Brain microvascular endothelial cell (primary cell): Measurements from ENCODE around the gene FAT1.

Experiments
- DNase-seq: peaks from one replicate; pipeline ENCODE4 v3.0.0-alpha.2; 2020
- H3K27ac ChIP-seq: fragments of 250-450 bp; sonication (Bioruptor Pico); 2 replicates; pipeline ENCODE4 v1.5.1; 2020; ENCODE audit warnings: mild to moderate bottlenecking, moderate library complexity
- H3K27me3 ChIP-seq: fragments of 250-450 bp; sonication (Bioruptor Pico); replicated peaks from 2 replicates; pipeline ENCODE4 v1.5.1; 2020; ENCODE audit warnings: mild to moderate bottlenecking
- H3K36me3 ChIP-seq: fragments of 250-450 bp; sonication (Bioruptor Pico); replicated peaks from 2 replicates; pipeline ENCODE4 v1.5.1; 2020; ENCODE audit warnings: mild to moderate bottlenecking
- H3K4me3 ChIP-seq: 2 replicates; pipeline ENCODE4 v1.5.1; 2011; ENCODE audit warnings: low read depth, mild to moderate bottlenecking, control low read depth, low read length, moderate library complexity
- in situ Hi-C: cut with HindIII; loops from 2 replicates; pipeline ENCODE4 v1.10.0; 2017; ENCODE audit warnings: low sequenced_read_pairs, low pct_ligation_motif_present
- TF ChIP-seq, protein P1 (sequence below): IDR thresholded peaks from 2 replicates; pipeline ENCODE4 v1.5.1; 2011; ENCODE audit warnings: low read depth, mild to moderate bottlenecking, moderate library complexity, low read length, control low read depth, inconsistent platforms; ENCODE audit errors: missing control alignments

The FAT1 gene

DNA sequence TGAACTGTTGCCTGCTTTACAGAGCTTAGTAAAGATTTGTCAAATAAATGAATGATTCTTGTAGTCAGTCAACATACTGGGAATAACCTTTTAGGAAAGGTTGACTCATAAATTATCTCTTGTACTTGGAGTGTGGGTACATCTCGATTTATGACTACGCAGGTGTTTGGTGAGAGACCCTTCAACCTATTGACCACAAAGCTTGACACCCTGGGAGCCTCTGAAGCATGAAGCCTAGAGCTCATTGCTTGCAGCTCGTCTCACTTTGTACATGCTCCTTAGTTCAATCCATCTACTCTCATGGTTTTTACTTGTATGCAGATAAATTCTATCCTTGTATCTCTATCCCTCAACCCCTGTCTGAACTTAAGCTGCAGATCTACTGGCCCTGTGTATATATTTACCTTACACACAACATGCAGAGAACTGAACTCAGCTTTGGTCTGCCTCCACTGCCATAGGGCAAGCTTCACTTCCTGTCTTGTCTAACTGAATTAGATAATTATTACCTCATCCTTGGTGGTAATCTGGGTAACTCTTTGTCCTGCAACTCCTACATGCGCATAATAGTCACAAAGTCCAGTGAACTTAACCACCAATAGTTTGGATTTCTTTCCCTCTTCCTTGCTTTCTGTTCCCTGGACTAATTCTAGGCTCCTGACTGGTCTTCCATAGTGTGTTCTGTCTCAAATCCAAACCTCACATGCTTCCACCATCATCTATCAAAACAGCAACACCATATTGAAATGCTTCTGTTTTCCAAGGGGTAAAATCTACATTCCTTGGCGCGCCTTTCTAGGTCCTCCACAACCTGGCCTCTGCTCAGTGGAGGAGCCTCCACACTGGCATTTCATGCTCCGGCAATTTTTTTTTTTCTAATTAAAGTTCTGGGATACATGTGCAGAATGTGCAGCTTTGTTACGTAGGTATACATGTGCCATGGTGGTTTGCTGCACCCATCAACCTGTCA is 32.2 kb upstream of the FAT1 start:
- Histone ChIP-seq H3K27me3 (no peaks in the 10 kb centered on the region), H3K4me3 (no peak overlapping the region), H3K36me3 (no peaks in the 10 kb centered on the region), H3K27ac (no peak overlapping the region)
- no peak for DNase-seq
- in situ Hi-C loops: no loop called here
- TF ChIP-seq, protein P1, sequence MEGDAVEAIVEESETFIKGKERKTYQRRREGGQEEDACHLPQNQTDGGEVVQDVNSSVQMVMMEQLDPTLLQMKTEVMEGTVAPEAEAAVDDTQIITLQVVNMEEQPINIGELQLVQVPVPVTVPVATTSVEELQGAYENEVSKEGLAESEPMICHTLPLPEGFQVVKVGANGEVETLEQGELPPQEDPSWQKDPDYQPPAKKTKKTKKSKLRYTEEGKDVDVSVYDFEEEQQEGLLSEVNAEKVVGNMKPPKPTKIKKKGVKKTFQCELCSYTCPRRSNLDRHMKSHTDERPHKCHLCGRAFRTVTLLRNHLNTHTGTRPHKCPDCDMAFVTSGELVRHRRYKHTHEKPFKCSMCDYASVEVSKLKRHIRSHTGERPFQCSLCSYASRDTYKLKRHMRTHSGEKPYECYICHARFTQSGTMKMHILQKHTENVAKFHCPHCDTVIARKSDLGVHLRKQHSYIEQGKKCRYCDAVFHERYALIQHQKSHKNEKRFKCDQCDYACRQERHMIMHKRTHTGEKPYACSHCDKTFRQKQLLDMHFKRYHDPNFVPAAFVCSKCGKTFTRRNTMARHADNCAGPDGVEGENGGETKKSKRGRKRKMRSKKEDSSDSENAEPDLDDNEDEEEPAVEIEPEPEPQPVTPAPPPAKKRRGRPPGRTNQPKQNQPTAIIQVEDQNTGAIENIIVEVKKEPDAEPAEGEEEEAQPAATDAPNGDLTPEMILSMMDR: no peak

DNA sequence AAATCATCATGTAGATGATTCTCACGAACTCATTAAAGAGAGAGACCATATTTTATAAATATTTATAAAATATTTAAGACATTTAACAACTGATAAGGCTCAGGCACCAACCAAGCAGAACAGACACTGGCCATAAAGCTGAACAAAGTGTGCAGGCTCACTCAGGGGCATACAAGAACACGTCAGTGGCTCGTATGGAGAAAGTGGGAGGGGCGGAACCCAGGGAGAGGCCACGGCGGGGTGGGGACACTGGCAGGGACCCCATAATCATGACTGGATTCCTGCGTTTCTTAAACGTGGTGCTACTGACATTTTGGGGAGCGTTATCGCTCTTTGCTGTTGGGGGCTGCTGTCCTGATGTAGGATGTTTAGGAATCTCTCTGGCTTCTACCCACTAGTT is 31.3 kb upstream of the FAT1 start:
- no peaks in the 10 kb centered on the region for H3K36me3 ChIP-seq
- H3K27me3 ChIP-seq: no peaks in the 10 kb centered on the region
- TF ChIP-seq, protein P1: no peak
- H3K4me3 ChIP-seq: no peak overlapping the region
- H3K27ac ChIP-seq: no peak overlapping the region
- DNase-seq: no peak
- in situ Hi-C loops: no loop called here

DNA sequence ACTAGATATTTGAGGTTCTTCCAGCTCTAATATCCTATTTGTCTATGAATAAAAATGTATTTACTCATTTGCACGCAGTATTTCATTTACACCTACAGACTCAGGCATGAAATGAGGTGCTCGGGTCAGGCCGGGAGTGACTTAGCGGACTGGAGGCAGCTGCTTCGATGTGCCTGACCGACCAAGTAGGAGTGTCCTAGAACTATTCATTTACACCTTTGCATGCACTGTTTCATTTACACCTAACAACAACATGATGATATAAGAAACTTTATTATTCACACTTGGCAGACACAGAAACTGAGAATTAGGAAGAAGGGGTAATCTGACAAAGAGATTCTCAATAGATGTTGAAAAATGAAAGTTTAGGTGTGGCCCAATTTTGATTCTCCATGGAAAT is 28.7 kb upstream of the FAT1 start:
- in situ Hi-C loops: no loop called here
- Histone ChIP-seq H3K4me3 (no peak overlapping the region), H3K27ac (no peak overlapping the region), H3K27me3 (no peaks in the 10 kb centered on the region), H3K36me3 (no peaks in the 10 kb centered on the region)
- no peak for DNase-seq
- TF ChIP-seq, protein P1: no peak

DNA sequence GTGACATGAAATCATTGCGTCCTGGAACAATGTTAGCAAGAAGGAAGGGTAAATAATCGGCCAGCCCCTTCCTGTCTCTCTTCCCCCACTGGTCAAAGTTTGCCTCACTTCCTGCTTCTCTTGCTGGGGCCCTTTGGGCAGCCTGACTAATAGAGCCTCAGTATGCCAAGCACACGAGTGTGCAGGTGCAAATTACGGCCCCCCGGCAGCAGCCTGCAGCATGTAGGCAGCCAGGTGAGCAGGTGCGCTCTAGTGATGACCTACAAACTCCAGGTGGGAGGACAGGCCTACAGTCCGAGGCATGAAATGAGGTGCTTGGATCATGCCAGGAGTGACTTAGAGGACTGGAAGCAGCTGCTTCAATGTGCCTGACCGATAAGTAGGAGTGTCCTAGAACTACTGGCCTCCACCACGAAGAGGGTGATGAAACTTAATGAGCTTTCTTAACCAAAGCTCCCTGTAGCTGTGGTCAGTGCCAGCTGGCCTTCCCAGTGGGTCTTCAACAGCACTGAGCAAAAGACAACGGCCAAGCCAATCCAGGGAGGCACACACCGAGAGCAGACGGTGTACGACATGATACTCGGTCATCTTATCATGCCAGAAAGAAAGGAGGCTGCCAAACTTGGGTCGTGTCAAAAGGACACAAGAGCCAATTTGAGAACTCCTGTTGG is 26.1 kb upstream of the FAT1 start:
- Histone ChIP-seq H3K27ac (no peak overlapping the region), H3K36me3 (no peaks in the 10 kb centered on the region), H3K27me3 (no peaks in the 10 kb centered on the region), H3K4me3 (no peak overlapping the region)
- no peak for DNase-seq
- in situ Hi-C loops: loop anchor here (25.0 kb wide), 1 partner anchor 188 kb away; no protein-coding TSS in a partner anchor
- TF ChIP-seq, protein P1: no peak

DNA sequence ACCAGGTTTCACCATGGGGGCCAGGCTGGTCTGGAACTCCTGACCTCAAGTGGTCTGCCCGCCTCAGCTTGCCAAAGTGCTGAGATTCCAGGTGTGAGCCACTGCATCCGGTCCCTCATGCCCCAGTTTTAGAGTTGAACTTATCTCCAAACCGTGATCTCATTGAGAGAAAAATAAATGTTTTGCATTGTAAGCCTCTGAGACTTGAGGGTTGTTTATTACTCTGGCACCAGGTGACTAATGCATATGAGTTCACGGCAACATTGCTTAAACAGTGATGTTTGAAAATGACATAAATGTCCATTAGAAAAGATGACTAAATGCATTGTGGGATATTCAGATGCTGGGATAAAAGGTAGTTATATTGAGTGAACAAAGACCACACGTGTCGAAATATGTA is 22.9 kb upstream of the FAT1 start:
- TF ChIP-seq, protein P1: no peak
- Histone ChIP-seq H3K27me3 (no peaks in the 10 kb centered on the region), H3K4me3 (no peak overlapping the region), H3K27ac (no peak overlapping the region), H3K36me3 (no peaks in the 10 kb centered on the region)
- no peak for DNase-seq
- in situ Hi-C loops: loop anchor here (25.0 kb wide), 1 partner anchor 191 kb away; no protein-coding TSS in a partner anchor
